HG03378 (cell line): ENCODE results near the gene LAMC2.
"Not testable (repeated sequence)": the region's sequence is repeated elsewhere in the genome, so short reads cannot be mapped to it uniquely, and the experiment has no call there.

Experiments used
- ATAC-seq: cut with Tn5 transposase; IDR thresholded peaks from one replicate; pipeline ENCODE4 v1.9.1; 2021; ENCODE audit warnings: mild to moderate bottlenecking, moderate library complexity; ENCODE audit not compliant: unreplicated experiment

The LAMC2 gene

DNA sequence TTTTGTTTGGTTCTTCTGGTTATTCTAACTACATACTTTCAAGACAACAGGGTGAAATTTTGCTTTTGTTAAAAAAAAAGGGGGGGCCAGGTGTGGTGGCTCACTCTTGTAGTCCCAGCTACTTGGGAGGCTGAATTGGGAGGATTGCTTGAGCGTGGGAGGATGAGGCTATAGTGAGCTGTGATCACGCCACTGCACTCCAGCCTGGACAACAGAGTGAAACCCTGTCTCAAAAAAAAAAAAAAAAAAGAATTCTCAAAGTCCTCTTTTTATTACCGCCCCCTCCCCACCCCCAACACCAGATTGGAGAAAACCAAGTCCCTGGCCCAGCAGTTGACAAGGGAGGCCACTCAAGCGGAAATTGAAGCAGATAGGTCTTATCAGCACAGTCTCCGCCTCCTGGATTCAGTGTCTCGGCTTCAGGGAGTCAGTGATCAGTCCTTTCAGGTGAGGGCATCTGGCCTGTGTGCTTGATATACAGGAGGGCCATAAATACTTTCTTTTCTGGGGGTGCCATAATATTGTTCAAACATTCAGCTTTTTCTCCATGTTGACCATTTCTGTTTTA lies 50.2 kb downstream of the LAMC2 start:
- no peak for ATAC-seq

DNA sequence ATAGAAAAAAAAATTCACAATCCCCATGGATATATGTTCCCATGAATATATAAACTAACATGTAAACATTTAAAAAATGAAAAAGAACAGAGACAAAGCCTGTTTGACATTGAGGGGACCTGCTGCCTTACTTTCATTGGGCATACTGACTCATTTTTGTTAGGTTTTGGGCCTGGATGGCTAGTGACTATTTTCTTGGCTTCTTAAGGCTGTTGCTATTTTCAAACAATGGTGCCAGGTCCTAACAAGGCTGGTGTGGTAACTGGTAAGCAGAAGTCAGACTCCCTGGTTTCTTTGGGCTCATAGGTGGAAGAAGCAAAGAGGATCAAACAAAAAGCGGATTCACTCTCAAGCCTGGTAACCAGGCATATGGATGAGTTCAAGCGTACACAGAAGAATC lies 51.0 kb downstream of the LAMC2 start:
- ATAC-seq, result no peak

DNA sequence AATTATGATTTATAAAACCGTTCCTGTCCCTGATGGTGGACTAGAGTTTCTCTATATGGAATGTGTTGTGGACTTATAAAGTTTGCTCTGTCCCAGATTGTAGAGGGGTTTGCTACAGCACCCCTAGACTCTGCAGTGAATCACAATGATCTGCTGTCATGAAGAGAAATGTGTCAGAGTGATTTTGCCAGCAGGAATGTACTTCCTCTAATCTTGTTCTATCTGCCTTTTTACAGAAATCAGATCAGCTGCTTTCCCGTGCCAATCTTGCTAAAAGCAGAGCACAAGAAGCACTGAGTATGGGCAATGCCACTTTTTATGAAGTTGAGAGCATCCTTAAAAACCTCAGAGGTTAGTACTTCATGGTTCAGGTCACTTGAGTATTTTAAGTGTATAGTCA lies 52.0 kb downstream of the LAMC2 start:
- ATAC-seq, result no peak

DNA sequence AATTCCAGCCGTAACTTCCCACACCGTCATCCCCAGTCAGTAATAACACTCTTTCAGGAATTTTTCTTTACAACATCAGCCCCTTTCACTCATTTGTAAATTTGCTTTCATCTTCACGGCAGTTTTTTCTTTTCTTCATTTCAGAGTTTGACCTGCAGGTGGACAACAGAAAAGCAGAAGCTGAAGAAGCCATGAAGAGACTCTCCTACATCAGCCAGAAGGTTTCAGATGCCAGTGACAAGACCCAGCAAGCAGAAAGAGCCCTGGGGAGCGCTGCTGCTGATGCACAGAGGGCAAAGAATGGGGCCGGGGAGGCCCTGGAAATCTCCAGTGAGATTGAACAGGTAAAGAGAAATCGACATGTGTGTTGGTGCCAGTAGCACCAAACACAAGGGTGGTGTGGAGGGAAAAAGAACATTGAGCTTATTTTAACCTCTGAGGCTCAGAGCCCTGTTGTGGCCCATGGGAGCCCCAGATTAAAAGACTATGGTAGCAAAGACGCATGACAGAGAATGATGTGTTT lies 53.2 kb downstream of the LAMC2 start:
- no peak for ATAC-seq

DNA sequence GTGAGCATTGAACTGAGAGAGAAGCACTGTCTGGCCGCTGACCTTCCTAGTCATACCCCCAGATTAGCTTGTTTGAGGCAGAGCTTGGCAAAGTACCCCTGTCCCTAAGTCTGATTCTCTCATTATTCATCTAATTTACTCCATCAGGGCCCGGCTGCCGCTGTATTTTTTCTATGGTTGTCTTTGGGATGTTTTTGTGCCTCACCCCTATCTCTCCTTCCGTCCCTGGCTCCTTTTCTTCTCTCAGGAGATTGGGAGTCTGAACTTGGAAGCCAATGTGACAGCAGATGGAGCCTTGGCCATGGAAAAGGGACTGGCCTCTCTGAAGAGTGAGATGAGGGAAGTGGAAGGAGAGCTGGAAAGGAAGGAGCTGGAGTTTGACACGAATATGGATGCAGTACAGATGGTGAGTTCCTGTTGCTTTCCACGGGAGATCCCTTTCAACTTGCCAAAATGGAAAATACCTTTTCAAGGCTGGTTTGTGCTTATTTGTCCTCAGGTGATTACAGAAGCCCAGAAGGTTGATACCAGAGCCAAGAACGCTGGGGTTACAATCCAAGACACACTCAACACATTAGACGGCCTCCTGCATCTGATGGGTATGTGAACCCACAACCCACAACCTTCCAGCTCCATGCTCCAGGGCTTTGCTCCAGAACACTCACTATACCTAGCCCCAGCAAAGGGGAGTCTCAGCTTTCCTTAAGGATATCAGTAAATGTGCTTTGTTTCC lies 53.9 kb downstream of the LAMC2 start:
- no peak for ATAC-seq

DNA sequence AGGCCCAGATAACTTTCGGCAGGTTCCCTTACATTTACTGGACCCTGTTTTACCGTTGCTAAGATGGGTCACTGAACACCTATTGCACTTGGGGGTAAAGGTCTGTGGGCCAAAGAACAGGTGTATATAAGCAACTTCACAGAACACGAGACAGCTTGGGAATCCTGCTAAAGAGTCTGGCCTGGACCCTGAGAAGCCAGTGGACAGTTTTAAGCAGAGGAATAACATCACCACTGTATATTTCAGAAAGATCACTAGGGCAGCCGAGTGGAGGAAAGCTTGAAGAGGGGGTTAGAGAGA lies 54.4 kb downstream of the LAMC2 start:
- ATAC-seq, result no peak

DNA sequence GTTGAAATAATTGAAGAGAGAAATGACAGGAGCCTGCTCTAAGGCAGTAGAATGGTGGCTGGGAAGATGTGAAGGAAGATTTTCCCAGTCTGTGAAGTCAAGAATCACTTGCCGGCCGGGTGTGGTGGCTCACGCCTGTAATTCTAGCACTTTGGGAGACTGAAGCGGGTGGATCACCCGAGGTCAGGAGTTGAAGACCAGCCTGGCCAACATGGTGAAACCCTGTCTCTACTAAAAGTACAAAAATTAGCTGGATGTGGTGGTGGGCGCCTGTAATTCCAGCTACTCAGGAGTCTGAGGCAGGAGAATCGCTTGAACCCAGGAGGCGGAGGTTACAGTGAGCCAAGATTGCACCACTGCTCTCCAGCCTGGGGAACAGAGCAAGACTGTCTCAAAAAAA lies 54.8 kb downstream of the LAMC2 start:
- ATAC-seq, result not testable (repeated sequence)

DNA sequence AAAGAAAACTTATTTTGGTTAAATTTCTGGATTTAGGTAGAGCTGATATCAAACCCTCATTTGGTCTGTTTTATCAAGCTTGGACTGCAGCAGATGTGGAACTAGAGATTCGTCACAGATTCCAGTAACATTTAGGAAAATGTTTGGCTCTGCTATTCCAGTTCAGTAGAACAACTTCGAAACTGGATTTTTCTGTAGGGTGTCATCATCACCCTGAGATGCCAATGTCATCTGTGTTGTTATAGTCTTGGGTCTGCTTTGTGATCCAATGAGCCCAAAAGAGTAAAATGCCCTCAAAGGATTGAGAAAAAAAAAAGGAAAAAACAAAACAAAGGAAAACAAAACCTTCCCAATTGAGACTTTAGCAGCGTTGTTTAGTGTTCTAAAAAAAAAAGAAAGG lies 55.4 kb downstream of the LAMC2 start:
- no peak for ATAC-seq

DNA sequence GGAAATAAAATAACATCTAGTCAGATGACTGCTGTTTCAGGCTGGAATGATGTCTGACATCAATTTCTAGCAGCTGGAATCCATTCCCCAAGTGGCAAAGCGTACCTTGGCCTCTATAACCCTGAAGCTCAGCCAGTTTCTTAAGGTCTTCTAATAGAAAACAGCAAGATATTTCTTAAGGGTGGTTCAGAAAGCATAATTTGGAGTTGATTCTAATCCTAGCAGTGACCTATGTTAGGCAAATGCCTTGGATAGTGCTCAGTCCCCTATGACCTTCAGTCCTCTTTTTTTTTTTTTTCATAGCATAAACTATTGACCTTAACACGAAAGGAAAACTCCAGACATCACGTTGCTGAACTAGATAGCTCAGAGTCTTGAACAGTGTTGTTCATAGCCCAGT lies 56.5 kb downstream of the LAMC2 start:
- ATAC-seq, result no peak

DNA sequence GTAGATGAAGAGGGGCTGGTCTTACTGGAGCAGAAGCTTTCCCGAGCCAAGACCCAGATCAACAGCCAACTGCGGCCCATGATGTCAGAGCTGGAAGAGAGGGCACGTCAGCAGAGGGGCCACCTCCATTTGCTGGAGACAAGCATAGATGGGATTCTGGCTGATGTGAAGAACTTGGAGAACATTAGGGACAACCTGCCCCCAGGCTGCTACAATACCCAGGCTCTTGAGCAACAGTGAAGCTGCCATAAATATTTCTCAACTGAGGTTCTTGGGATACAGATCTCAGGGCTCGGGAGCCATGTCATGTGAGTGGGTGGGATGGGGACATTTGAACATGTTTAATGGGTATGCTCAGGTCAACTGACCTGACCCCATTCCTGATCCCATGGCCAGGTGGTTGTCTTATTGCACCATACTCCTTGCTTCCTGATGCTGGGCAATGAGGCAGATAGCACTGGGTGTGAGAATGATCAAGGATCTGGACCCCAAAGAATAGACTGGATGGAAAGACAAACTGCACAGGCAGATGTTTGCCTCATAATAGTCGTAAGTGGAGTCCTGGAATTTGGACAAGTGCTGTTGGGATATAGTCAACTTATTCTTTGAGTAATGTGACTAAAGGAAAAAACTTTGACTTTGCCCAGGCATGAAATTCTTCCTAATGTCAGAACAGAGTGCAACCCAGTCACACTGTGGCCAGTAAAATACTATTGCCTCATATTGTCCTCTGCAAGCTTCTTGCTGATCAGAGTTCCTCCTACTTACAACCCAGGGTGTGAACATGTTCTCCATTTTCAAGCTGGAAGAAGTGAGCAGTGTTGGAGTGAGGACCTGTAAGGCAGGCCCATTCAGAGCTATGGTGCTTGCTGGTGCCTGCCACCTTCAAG lies 57.3 kb downstream of the LAMC2 start:
- no peak for ATAC-seq

DNA sequence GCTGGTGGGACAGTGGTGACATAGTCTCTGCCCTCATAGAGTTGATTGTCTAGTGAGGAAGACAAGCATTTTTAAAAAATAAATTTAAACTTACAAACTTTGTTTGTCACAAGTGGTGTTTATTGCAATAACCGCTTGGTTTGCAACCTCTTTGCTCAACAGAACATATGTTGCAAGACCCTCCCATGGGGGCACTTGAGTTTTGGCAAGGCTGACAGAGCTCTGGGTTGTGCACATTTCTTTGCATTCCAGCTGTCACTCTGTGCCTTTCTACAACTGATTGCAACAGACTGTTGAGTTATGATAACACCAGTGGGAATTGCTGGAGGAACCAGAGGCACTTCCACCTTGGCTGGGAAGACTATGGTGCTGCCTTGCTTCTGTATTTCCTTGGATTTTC lies 58.4 kb downstream of the LAMC2 start:
- ATAC-seq, result no peak

DNA sequence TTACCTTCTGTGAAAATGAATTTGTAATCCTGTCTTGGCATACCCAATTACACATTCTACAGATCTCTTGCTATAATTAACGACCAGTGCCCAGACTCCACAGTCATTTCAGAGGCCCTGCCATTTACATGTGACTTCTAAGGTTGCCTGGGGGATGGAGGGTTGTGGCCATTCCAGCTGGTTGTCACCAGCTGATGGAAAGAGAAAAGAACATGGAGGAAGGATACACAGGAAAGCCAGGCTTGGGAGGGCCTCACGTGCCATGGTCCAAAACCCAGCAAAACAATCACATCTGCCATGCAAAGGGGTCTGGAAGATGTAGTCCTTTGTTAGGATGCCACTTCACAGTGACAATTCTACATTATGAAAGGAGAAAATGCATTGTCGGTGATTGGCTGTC lies 59.3 kb downstream of the LAMC2 start:
- ATAC-seq, result no peak

DNA sequence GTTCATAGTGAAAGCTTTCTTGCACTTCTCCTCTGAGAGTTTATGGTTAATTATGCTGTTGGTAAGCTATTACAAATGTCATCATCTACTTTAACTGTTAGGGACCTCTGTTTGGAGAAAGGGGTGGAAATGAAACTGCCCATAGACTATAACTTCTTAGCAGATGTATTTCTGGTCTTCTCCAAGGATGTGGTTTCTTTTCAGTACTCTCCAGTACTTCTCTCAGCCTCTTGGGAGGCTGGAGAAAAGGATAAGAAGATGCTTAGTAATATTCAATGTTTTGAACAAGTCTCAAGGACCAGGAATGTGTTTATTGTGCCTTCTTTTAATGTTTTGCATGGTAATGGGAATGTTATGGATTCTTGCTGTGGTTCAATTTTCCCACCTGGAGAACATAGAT lies 60.4 kb downstream of the LAMC2 start:
- ATAC-seq, result no peak

DNA sequence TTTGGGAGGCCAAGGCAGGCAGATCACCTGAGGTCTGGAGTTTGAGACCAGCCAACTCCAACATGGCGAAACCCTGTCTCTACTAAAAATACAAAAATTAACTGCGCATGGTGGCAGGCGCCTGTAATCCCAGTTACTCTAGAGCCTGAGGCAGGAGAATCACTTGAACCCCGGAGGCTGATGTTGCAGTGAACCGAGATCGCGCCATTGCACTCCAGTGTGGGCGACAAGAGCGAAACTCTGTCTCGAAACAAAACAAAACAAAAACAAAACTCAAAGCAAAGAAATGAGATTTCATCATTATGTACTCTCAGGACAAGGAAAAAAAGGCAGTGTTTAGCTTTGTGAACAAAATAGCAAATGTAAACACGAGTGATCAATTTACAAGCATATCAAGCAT lies 61.0 kb downstream of the LAMC2 start:
- no peak for ATAC-seq

DNA sequence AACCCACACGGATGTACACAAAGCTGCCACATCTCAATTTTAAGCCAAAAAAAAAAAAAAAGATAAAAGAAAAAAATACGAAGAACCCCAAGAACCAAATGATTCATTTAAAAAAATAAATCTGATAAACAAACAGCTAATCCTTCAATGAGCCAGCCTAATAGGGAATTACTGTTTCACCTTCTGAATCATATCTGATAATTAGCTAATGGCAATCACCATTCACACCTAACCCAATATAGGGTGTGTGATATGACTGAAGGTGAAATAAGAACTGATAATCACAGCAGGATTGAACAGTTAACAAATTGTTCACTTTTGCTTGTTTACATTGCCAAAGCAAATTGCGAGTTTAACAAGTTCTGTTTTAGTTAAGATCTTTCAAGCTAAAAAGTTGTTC lies 61.4 kb downstream of the LAMC2 start:
- ATAC-seq, result no peak

DNA sequence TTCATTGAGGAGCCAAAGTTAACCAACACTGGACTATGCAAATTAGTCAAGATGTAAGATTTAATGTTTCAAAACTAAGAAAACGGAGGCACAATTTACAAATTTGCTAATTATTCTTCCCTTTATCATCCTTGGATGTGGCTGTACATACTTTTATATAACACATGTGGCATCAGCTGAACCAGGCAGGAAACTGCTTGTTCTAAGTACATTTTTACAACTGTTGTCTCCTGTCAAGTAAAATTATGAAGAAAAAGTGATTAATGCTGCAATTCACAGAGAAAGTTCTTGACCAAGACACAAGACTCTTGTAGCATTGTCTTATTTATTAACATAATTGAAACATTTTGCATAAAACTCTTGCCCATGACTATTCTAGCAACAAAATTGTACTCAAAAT lies 61.9 kb downstream of the LAMC2 start:
- no peak for ATAC-seq

DNA sequence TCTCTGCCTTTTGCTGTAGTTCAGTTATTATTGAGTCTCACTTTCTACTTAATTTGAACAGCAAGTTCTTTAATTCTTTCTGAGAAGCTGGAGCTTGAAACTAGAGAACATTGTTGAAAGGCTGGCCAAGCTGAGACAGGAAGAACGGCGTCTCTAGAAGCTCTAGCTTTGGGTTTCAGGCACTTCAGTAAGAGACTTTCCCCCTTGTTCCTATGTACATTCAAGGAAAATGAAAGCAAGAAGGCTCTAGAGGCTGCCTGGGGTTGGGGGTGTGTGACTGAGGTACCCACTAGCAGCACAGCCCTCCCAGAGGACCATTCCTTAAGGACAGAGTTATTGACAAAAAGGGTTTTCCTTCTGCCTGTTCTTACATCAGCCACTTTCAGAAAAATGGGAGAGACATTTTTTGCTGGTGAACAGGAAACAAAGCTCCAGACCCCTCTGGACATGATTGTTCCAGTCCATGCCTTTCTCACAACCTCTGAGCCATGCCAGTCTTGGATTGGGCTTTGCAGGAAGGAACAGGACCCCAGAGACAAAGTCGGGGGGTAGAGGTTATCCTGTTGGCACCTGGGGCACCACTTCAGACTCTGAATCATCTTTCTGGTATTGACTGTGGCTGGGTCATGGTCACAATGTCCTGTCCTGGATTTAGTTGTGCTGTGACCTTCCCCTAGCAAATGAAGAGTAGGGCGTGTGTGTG lies 63.1 kb downstream of the LAMC2 start:
- ATAC-seq, result no peak

DNA sequence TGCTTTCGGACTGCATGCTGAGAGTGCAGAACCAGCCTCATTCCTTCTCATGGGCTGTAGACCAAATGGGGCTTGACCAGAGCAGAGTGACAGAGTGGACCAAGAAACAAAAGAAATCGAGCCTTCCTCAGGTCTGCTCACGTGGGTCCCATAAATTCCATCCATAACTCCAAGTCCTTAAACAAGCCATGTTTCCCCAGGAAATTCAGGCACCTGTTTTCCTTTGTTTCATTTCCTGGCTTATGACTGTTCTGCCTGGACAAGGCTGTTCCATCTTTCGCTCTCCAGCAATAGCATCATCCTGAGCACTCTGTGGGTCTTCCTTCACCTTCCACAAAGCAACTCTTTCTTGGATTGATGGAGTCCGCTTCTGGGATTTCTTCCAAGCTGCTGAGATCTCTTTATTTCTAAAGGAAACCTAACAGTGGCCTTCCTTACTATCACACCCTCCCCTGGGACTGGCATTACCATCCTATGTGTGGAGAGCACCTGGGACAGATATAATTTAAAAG lies 63.9 kb downstream of the LAMC2 start:
- no peak for ATAC-seq

DNA sequence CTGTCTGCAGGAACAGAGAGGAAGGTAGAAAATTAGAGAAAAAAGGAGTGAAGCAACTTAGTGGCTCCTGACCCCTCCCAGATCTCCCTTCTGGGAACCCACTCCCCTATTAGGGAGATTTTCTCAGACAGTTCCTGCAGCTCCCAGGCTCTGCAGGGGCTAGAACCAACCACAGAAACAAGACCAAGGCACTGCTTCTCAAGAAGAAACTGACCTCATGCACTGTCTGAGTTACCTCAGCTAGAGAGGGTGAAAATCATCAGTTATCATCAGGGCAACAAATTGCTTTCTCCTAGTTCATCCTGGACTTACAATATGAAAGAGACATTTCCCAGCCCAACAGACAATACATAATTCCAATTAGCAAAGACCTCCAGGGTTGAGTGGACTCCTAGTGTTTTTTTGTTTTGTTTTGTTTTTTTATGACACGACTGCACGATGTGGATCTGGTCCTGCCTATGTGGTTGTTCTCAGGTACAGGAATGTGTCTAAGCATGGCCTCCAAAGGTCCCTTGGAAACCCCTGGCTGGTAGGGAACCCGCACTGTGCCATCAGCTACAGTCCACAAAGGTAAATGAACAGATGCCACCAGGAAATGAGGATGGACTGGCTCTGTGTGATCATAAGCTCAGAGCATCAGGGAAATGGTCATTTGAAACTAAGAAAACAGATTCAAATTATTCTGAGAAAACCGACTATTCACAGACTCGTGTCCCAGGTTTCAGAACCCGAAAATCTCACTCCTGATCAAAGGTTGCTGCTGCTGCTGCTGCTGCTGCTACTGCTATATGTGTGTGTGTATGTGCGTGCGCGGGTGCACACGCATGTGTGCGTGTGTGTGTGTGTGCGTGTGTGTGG lies 65.3 kb downstream of the LAMC2 start:
- ATAC-seq, result no peak

DNA sequence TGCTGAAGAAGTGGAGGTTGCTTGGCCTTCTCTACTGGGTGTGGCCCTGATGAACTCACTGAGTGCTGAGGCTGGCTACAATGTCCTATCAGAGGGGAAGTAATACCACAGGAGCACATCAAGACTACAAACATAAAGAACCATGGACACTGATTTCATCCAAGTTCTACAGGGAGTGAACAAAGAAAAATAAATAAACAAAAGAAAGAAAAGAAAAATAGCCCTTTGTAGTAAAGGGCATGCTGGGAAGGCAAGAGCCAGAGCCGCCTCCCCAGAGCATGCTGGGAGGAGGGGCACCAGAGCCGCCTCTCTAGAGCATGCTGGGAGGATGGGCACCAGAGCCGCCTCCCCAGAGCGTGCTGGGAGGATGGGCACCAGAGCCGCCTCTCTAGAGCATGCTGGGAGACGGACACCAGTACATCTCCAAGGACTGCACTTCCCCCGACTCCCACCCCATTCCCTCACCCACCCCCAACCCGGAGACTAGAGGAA lies 65.9 kb downstream of the LAMC2 start:
- ATAC-seq, result no peak
